GM12872 (cell line): ENCODE data around the gene SPATA17.

Experiments
- TF ChIP-seq, protein P1 (sequence below): IDR thresholded peaks from 3 replicates; pipeline ENCODE4 v1.5.1; 2011; ENCODE audit warnings: low read depth, mild to moderate bottlenecking, low read length, moderate library complexity; ENCODE audit not compliant: insufficient read depth

Gene SPATA17

GRCh38 chr1:217917281-217917887 is 286.2 kb downstream of the SPATA17 start:
- TF ChIP-seq, protein P1, sequence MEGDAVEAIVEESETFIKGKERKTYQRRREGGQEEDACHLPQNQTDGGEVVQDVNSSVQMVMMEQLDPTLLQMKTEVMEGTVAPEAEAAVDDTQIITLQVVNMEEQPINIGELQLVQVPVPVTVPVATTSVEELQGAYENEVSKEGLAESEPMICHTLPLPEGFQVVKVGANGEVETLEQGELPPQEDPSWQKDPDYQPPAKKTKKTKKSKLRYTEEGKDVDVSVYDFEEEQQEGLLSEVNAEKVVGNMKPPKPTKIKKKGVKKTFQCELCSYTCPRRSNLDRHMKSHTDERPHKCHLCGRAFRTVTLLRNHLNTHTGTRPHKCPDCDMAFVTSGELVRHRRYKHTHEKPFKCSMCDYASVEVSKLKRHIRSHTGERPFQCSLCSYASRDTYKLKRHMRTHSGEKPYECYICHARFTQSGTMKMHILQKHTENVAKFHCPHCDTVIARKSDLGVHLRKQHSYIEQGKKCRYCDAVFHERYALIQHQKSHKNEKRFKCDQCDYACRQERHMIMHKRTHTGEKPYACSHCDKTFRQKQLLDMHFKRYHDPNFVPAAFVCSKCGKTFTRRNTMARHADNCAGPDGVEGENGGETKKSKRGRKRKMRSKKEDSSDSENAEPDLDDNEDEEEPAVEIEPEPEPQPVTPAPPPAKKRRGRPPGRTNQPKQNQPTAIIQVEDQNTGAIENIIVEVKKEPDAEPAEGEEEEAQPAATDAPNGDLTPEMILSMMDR: no peak

DNA sequence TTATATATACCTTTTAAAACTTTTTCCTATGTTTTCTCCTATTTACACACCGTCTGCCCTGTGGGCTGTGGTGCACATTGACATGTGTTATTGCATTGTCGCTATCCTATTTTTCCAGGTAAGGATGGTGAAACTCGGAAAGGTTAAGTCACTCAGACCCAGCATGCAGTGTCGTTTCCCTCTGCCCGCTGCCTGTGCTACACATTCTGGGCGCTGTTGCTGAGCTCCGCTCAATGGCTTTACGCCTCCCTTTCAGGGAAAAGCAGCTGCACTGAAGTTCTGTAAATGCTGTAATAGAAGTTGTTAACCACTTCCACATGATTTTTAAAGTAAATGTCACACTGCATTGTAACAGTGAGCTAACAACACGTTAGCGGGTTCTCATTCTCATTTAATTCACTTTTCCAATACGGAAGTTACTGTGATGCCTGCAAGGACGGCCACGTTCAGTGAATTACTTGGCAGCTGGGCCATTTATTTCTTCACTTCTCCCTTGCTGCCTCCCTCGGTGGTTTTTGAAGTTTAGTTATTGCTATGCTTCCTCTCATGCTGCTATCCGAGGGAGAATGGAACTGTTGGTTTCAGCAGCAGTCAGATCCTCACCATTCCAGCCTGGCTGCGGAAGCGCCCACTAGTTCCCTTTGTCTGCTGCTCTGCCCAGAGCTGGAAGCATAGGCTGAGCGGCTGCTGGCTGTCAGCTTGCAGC is 288.7 kb downstream of the SPATA17 start:
- TF ChIP-seq, protein P1: no peak
